Ecto neural progenitor cell (in vitro differentiated cells): ENCODE results near the gene SEC24B.
"Not testable (repeated sequence)": the region's sequence is repeated elsewhere in the genome, so short reads cannot be mapped to it uniquely, and the experiment has no call there.

Source experiments
- DNase-seq: peaks from one replicate; pipeline ENCODE4 v3.0.0-alpha.2; 2018; ENCODE audit warnings: low spot score

Gene SEC24B

DNA sequence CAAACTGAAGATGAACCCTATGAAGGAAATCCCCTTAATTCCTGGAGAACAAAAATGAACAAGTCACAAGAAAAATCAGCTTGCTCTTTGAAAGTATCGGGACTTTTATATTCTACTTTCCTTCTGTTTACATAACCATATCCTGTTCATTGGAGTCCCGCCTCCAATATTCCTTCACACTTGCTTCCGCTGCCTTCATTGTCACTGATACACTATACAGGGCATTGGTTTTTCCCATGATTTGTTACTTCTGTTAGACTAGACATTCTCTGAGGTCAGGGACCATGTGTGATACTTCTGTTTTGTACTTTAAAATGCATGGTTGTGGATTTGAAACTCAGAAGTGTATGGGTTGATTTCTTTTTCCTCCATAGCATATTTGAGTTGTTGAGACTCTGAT, 145.2 kb downstream of the SEC24B start:
- no peak for DNase-seq

DNA sequence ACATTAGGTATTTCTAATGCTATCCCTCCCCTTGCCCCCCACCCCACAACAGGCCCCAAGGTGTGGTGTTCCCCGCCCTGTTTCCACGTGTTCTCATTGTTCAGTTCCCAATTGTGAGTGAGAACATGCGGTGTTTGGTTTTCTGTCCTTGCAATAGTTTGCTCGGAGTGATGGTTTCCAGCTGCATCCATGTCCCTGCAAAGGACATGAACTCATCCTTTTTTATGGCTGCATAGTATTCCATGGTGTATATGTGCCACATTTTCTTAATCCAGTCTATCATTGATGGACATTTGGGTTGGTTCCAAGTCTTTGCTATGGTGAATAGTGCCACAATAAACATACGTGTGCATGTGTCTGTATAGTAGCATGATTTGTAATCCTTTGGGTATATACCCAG, 146.4 kb downstream of the SEC24B start:
- DNase-seq: not testable (repeated sequence)

- DNase-seq: no peak
Observed at GRCh38 chr4:109588176-109588575, 154.6 kb downstream of the SEC24B start.

- no peak for DNase-seq
Observed at GRCh38 chr4:109589119-109589518, 155.5 kb downstream of the SEC24B start.

- DNase-seq: no peak
Observed at GRCh38 chr4:109589605-109590004, 156.0 kb downstream of the SEC24B start.
